OCI-LY3 (cell line): ENCODE data around the gene LCN1.
"Not testable (repeated sequence)": the region's sequence is repeated elsewhere in the genome, so short reads cannot be mapped to it uniquely, and the experiment has no call there.

Source experiments
- H2AFZ ChIP-seq: fragments of 200-600, 300-600 bp; shearing (Covaris generic); 2 replicates; pipeline ENCODE4 v1.6.0; 2014; ENCODE audit warnings: antibody characterized with exemption, low read depth, low read length
- H3K27ac ChIP-seq: fragments of 200-600, 300-600 bp; sonication (generic); 2 replicates; pipeline ENCODE4 v1.5.1; 2014; ENCODE audit warnings: mild to moderate bottlenecking, low read length, moderate library complexity, mixed read lengths
- H3K27me3 ChIP-seq: fragments of 200-600, 300-600 bp; sonication (generic); 2 replicates; pipeline ENCODE4 v1.6.1; 2014; ENCODE audit warnings: low read depth, low read length, mixed read lengths
- H3K36me3 ChIP-seq: fragments of 200-600, 300-600 bp; sonication (generic); replicated peaks from 2 replicates; pipeline ENCODE3; 2014; ENCODE audit warnings: low read depth, low read length, mixed read lengths
- H3K4me1 ChIP-seq: fragments of 300-600, 200-600 bp; sonication (generic); 2 replicates; pipeline ENCODE4 v1.6.1; 2014; ENCODE audit warnings: low read length, mixed read lengths
- H3K4me2 ChIP-seq: fragments of 200-600, 300-600 bp; sonication (generic); 2 replicates; pipeline ENCODE4 v1.6.1; 2014; ENCODE audit warnings: low read length, mixed read lengths
- H3K4me3 ChIP-seq: fragments of 300-600, 200-600 bp; sonication (generic); 2 replicates; pipeline ENCODE4 v1.5.1; 2014; ENCODE audit warnings: antibody characterized with exemption, mild to moderate bottlenecking, low read length, moderate library complexity
- H3K79me2 ChIP-seq: fragments of 300-600, 200-600 bp; shearing (Covaris generic); 2 replicates; pipeline ENCODE4 v1.6.1; 2014; ENCODE audit warnings: mild to moderate bottlenecking, low read length, mixed read lengths
- H3K9ac ChIP-seq: fragments of 300-600, 200-600 bp; shearing (Covaris generic); 2 replicates; pipeline ENCODE4 v1.6.0; 2014; ENCODE audit warnings: mild to moderate bottlenecking, low read length, moderate library complexity
- H3K9me3 ChIP-seq: fragments of 200-600, 300-600 bp; shearing (Covaris generic); 2 replicates; pipeline ENCODE4 v1.6.1; 2014; ENCODE audit warnings: low read length, mixed read lengths; ENCODE audit not compliant: insufficient read depth
- H4K20me1 ChIP-seq: fragments of 200-600, 300-600 bp; sonication (generic); 2 replicates; pipeline ENCODE4 v1.6.1; 2016; ENCODE audit warnings: low read length, mixed read lengths; ENCODE audit not compliant: insufficient read depth
- CTCF ChIP-seq: fragments of 200-600, 300-600 bp; sonication (generic); IDR thresholded peaks from 2 replicates; pipeline ENCODE4 v1.5.1; 2014; ENCODE audit warnings: antibody characterized with exemption, low read length, low read depth
- EZH2phosphoT487 ChIP-seq: fragments of 200-600 bp; shearing (Covaris generic); IDR thresholded peaks from 2 replicates; pipeline ENCODE4 v1.6.1; 2018; ENCODE audit warnings: antibody characterized with exemption, mixed run types, low read depth

The LCN1 gene

GRCh38 chr9:135526089-135526729 lies 5.0 kb downstream of the LCN1 start:
- Histone ChIP-seq H2AFZ (no peak overlapping the region), H3K4me1 (no peaks in the 10 kb centered on the region), H4K20me1 (no peaks in the 10 kb centered on the region), H3K4me3 (no peak overlapping the region), H3K9me3 (no peaks in the 10 kb centered on the region), H3K27ac (no peak overlapping the region), H3K79me2 (no peaks in the 10 kb centered on the region), H3K27me3 (no peaks in the 10 kb centered on the region), H3K36me3 (no peaks in the 10 kb centered on the region), H3K4me2 (no peak overlapping the region), H3K9ac (no peak overlapping the region)
- TF ChIP-seq CTCF (no peak), EZH2phosphoT487 (no peak)

GRCh38 chr9:135526730-135527571 lies 5.7 kb downstream of the LCN1 start:
- H3K9me3 ChIP-seq = no peaks in the 10 kb centered on the region
- H3K27me3 ChIP-seq = no peaks in the 10 kb centered on the region
- H3K4me3 ChIP-seq = no peak overlapping the region
- H3K4me2 ChIP-seq = no peak overlapping the region
- no peaks in the 10 kb centered on the region for H4K20me1 ChIP-seq
- H2AFZ ChIP-seq = no peak overlapping the region
- H3K9ac ChIP-seq = no peak overlapping the region
- no peaks in the 10 kb centered on the region for H3K4me1 ChIP-seq
- no peak overlapping the region for H3K27ac ChIP-seq
- no peaks in the 10 kb centered on the region for H3K36me3 ChIP-seq
- TF ChIP-seq CTCF (no peak), EZH2phosphoT487 (no peak)
- H3K79me2 ChIP-seq = no peaks in the 10 kb centered on the region

- not testable (repeated sequence) for H2AFZ ChIP-seq, H3K4me3 ChIP-seq, H3K36me3 ChIP-seq, H4K20me1 ChIP-seq, H3K9me3 ChIP-seq, H3K4me2 ChIP-seq, H3K27me3 ChIP-seq, H3K79me2 ChIP-seq, H3K9ac ChIP-seq, H3K27ac ChIP-seq, H3K4me1 ChIP-seq
These were observed 7.7 kb downstream of the LCN1 start for GRCh38 chr9:135528842-135529435.

GRCh38 chr9:135530146-135530545 lies 8.9 kb downstream of the LCN1 start:
- no peak overlapping the region for H3K9ac ChIP-seq
- H3K27me3 ChIP-seq = no peaks in the 10 kb centered on the region
- H3K4me2 ChIP-seq = no peak overlapping the region
- H4K20me1 ChIP-seq = no peaks in the 10 kb centered on the region
- H3K36me3 ChIP-seq = no peaks in the 10 kb centered on the region
- H3K4me1 ChIP-seq = peaks cover 8% of the 10 kb centered on the region
- no peak overlapping the region for H3K4me3 ChIP-seq
- H3K27ac ChIP-seq = no peak overlapping the region
- no peak for TF ChIP-seq CTCF
- no peak overlapping the region for H2AFZ ChIP-seq
- no peaks in the 10 kb centered on the region for H3K9me3 ChIP-seq
- H3K79me2 ChIP-seq = no peaks in the 10 kb centered on the region
